CD14-positive monocyte (primary cell): ENCODE results near the gene MTARC2. TPM values are rescaled to one million over a fixed set of nuclear protein-coding genes. Genes with fewer than 3 reads are reported as not detected.

ENCODE experiments used
- DNase-seq, 3 donors: peaks; one replicate each; pipeline ENCODE4 v3.0.0-alpha.2; 2011 to 2022
- H2AFZ ChIP-seq: 2 replicates; pipeline ENCODE4 v1.6.0; 2012; ENCODE audit warnings: mild to moderate bottlenecking, low read depth, low read length, inconsistent platforms; ENCODE audit not compliant: insufficient read depth, poor library complexity, severe bottlenecking
- H3K27ac ChIP-seq, 2 donors: 1 replicate in 1 of 2; 2 replicates in 1 of 2; pipeline ENCODE4 v1.5.1; 2012 to 2013; ENCODE audit warnings: low read length in 2 of 2, control low read depth in 1 of 2, inconsistent platforms in 1 of 2, low read depth in 1 of 2, mild to moderate bottlenecking in 1 of 2
- H3K27me3 ChIP-seq, 2 donors: one replicate each; pipeline versions ENCODE4 v1.6.0 to v1.6.1; 2011 to 2013; ENCODE audit warnings: low read length in 2 of 2; ENCODE audit not compliant: control insufficient read depth in 2 of 2, insufficient read depth in 2 of 2
- H3K36me3 ChIP-seq, 2 donors: replicated peaks in 1 of 2; 1 replicate in 1 of 2; 2 replicates in 1 of 2; pipeline versions ENCODE4 v1.5.1 to v1.6.1; 2012 to 2013; ENCODE audit warnings: low read length in 2 of 2, control low read depth in 1 of 2, inconsistent platforms in 1 of 2, mild to moderate bottlenecking in 1 of 2; ENCODE audit not compliant: insufficient read depth in 2 of 2, control insufficient read depth in 1 of 2
- H3K4me1 ChIP-seq, 2 donors: 1 replicate in 1 of 2; 2 replicates in 1 of 2; pipeline versions ENCODE4 v1.5.1 to v1.6.1; 2012 to 2013; ENCODE audit warnings: low read length in 2 of 2, control low read depth in 1 of 2, inconsistent platforms in 1 of 2, mild to moderate bottlenecking in 1 of 2, moderate library complexity in 1 of 2; ENCODE audit not compliant: insufficient read depth in 2 of 2, control insufficient read depth in 1 of 2
- H3K4me2 ChIP-seq: replicated peaks from 2 replicates; pipeline ENCODE3; 2012; ENCODE audit warnings: low read length, moderate library complexity, mild to moderate bottlenecking; ENCODE audit not compliant: poor library complexity, severe bottlenecking; ENCODE audit errors: extremely low read depth
- H3K4me3 ChIP-seq, 3 experiments: fragments of 200-600 bp in 1 of 3; sonication (generic) in 1 of 3; replicated peaks in 1 of 3; 1 replicate in 2 of 3; 2 replicates in 1 of 3; pipeline ENCODE4 v1.5.1; 2011 to 2013; ENCODE audit warnings: low read length in 3 of 3, mild to moderate bottlenecking in 3 of 3, control low read depth in 2 of 3, low read depth in 2 of 3, inconsistent platforms in 1 of 3, moderate library complexity in 1 of 3
- H3K79me2 ChIP-seq: 2 replicates; pipeline ENCODE4 v1.6.0; 2012; ENCODE audit warnings: mild to moderate bottlenecking, control low read depth, inconsistent platforms, low read length, moderate library complexity; ENCODE audit not compliant: insufficient read depth
- H3K9ac ChIP-seq: 2 replicates; pipeline ENCODE4 v1.6.0; 2017; ENCODE audit warnings: low read length, mild to moderate bottlenecking; ENCODE audit not compliant: insufficient read depth, poor library complexity, severe bottlenecking
- H3K9me3 ChIP-seq, 2 donors: replicated peaks in 1 of 2; 1 replicate in 1 of 2; 2 replicates in 1 of 2; pipeline versions ENCODE4 v1.5.1 to v1.6.1; 2012 to 2013; ENCODE audit warnings: low read length in 2 of 2, control low read depth in 1 of 2; ENCODE audit not compliant: control insufficient read depth in 1 of 2, insufficient read depth in 1 of 2
- H4K20me1 ChIP-seq: 2 replicates; pipeline ENCODE4 v1.6.0; 2012; ENCODE audit warnings: mild to moderate bottlenecking, low read length, control low read depth, moderate library complexity; ENCODE audit not compliant: insufficient read depth
- H3K27ac Mint-ChIP-seq, 7 donors: one replicate each; pipeline ENCODE4 v1.8.0; 2020; ENCODE audit warnings: mild to moderate bottlenecking in 7 of 7, mixed read lengths in 7 of 7, moderate library complexity in 6 of 7, inconsistent platforms in 2 of 7
- H3K27me3 Mint-ChIP-seq, 3 donors: one replicate each; pipeline ENCODE4 v1.8.0; 2021 to 2022; ENCODE audit warnings: low read depth in 3 of 3, mild to moderate bottlenecking in 3 of 3, mixed read lengths in 3 of 3, moderate library complexity in 3 of 3, inconsistent platforms in 1 of 3
- H3K36me3 Mint-ChIP-seq, 2 donors: one replicate each; pipeline ENCODE4 v1.8.0; 2020; ENCODE audit warnings: mixed read lengths in 2 of 2, inconsistent platforms in 1 of 2, mild to moderate bottlenecking in 1 of 2
- H3K4me1 Mint-ChIP-seq: one replicate; pipeline ENCODE4 v1.8.0; 2020; ENCODE audit warnings: mild to moderate bottlenecking, mixed read lengths
- H3K4me3 Mint-ChIP-seq, 2 donors: one replicate each; pipeline ENCODE4 v1.8.0; 2020; ENCODE audit warnings: mild to moderate bottlenecking in 2 of 2, mixed read lengths in 2 of 2, moderate library complexity in 1 of 2
- H3K9me3 Mint-ChIP-seq, 7 donors: one replicate each; pipeline ENCODE4 v1.8.0; 2020 to 2022; ENCODE audit warnings: mixed read lengths in 7 of 7, mild to moderate bottlenecking in 6 of 7, moderate library complexity in 6 of 7, inconsistent platforms in 2 of 7
- WGBS: methylation state at CpG from one replicate; pipeline ENCODE4 v1.1.5; 2013; ENCODE audit warnings: missing lambda C conversion rate; ENCODE audit not compliant: insufficient coverage; 5-methylcytosine and 5-hydroxymethylcytosine counted together
- intact Hi-C, 2 donors: fragments of 100-400 bp; cut with micrococcal nuclease; formaldehyde crosslinking; loops; one replicate each; pipeline versions ENCODE4 v1.15.0 to v1.15.1; 2023
- polyA plus RNA-seq, 3 donors: library from polyadenylated mRNA; depleted of rRNA in 1 of 3; unstranded in 2 of 3; stranded (reverse) in 1 of 3; fragments of 300-500 nt in 2 of 3; fragments of >200 nt in 1 of 3; fragmentation: Illumina TruSeq in 2 of 3; gene quantifications; 1 replicate in 2 of 3; 2 replicates in 1 of 3; pipeline ENCODE4 v1.2.3, GENCODE V29; 2012 to 2021
- TF ChIP-seq, protein P1 (sequence below): fragments of 200-600 bp; IDR thresholded peaks from one replicate; pipeline ENCODE4 v1.8.0; 2022; ENCODE audit warnings: antibody characterized with exemption, mild to moderate bottlenecking

Gene MTARC2
- polyA plus RNA-seq, 3 donors = 0.29 to 0.81 (median 0.56) TPM

DNA sequence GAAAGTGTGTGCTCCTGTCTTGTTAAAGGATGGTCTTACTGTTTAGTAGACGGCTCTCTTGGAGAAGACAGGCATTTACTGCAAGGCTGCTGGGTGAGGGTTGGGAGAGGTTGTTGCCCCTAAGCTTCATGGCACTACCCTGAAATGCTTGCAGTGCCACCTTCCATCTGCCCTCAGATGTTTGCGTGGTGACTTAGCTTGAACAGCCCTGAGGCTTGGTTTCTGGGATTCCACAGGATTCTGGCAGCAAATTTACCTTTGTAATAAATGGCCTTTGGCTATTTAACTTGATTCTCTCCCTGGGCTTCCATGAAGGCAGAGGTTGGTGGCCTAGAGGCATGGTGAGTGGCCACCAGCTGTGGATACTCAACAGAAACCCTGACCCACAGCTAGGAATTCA, 50.2 kb downstream of the MTARC2 start:
- no peak for DNase-seq
- Histone ChIP-seq H3K9me3 (no peaks in the 10 kb centered on the region), H2AFZ (no peak overlapping the region), H3K36me3 (peaks cover 77 to 92% of the 10 kb centered on the region in 2 donors), H3K79me2 (peaks cover 14% of the 10 kb centered on the region), H3K27me3 (no peaks in the 10 kb centered on the region), H4K20me1 (peaks cover 13% of the 10 kb centered on the region), H3K4me2 (no peak overlapping the region), H3K9ac (no peak overlapping the region), H3K4me1 (no peaks in the 10 kb centered on the region), H3K4me3 (no peak overlapping the region), H3K27ac (no peak overlapping the region)
- H3K36me3 Mint-ChIP-seq = peaks cover 70 to 87% of the 10 kb centered on the region in 2 donors
- intact Hi-C loops = no loop called here
- no peak overlapping the region for H3K27ac Mint-ChIP-seq
- H3K4me3 Mint-ChIP-seq = no peak overlapping the region
- TF ChIP-seq, protein P1, sequence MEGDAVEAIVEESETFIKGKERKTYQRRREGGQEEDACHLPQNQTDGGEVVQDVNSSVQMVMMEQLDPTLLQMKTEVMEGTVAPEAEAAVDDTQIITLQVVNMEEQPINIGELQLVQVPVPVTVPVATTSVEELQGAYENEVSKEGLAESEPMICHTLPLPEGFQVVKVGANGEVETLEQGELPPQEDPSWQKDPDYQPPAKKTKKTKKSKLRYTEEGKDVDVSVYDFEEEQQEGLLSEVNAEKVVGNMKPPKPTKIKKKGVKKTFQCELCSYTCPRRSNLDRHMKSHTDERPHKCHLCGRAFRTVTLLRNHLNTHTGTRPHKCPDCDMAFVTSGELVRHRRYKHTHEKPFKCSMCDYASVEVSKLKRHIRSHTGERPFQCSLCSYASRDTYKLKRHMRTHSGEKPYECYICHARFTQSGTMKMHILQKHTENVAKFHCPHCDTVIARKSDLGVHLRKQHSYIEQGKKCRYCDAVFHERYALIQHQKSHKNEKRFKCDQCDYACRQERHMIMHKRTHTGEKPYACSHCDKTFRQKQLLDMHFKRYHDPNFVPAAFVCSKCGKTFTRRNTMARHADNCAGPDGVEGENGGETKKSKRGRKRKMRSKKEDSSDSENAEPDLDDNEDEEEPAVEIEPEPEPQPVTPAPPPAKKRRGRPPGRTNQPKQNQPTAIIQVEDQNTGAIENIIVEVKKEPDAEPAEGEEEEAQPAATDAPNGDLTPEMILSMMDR = no peak
- H3K9me3 Mint-ChIP-seq = peaks cover 0 to 2% (median 0%) of the 10 kb centered on the region in 7 donors
- WGBS = 100% methylated on average over 2 of the region's 2 CpGs
- H3K27me3 Mint-ChIP-seq = no peaks in the 10 kb centered on the region
- peaks cover 7% of the 10 kb centered on the region for H3K4me1 Mint-ChIP-seq

DNA sequence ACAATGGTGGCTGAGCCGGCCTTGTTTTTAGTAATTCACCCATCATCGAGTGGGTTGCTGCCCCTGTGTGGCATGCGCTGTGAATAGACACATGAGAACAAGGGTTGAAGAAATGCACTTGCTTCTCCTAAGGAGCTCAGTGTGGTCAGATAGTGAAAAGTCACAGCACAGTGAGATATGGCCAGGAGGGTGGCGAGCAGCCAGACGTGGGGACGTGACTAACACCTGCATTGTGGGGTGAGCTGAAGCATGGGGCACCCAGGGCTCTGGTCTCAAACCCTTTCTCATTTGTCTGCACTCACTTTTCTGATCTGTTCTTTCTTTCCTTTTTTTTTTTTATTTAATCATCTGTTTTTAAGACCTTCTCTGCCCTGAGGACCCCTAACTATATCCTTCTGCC, 52.1 kb downstream of the MTARC2 start:
- TF ChIP-seq, protein P1 = no peak
- DNase-seq = no peak
- no peak overlapping the region for H3K27ac ChIP-seq
- H3K27ac Mint-ChIP-seq = peak overlapping the region in 2 of 7 donors; percentile 8 to 68
- intact Hi-C loops = no loop called here
- H3K9me3 Mint-ChIP-seq = peaks cover 0 to 2% (median 0%) of the 10 kb centered on the region in 7 donors
- H3K27me3 Mint-ChIP-seq = no peaks in the 10 kb centered on the region
- H3K36me3 ChIP-seq = peaks cover 76 to 94% of the 10 kb centered on the region in 2 donors
- no peak overlapping the region for H3K4me3 ChIP-seq
- peaks cover 20% of the 10 kb centered on the region for H4K20me1 ChIP-seq
- H2AFZ ChIP-seq = no peak overlapping the region
- peaks cover 3% of the 10 kb centered on the region for H3K79me2 ChIP-seq
- no peaks in the 10 kb centered on the region for H3K27me3 ChIP-seq
- peaks cover 10% of the 10 kb centered on the region for H3K4me1 Mint-ChIP-seq
- no peak overlapping the region for H3K4me2 ChIP-seq
- H3K36me3 Mint-ChIP-seq = peaks cover 81 to 91% of the 10 kb centered on the region in 2 donors
- no peaks in the 10 kb centered on the region for H3K4me1 ChIP-seq
- no peak overlapping the region for H3K4me3 Mint-ChIP-seq
- H3K9ac ChIP-seq = no peak overlapping the region
- 88% methylated on average over 6 of the region's 6 CpGs for WGBS
- H3K9me3 ChIP-seq = no peaks in the 10 kb centered on the region
